AG09319 (cell line): ENCODE results near the gene SRD5A3.

Experiments
- DNase-seq: peaks from one replicate; pipeline ENCODE4 v3.0.0-alpha.2; 2010; ENCODE audit warnings: low read depth; ENCODE audit errors: extremely low read depth
- TF ChIP-seq, protein P1 (sequence below): IDR thresholded peaks from 2 replicates; pipeline ENCODE4 v1.5.1; 2011; ENCODE audit warnings: low read depth, mild to moderate bottlenecking, inconsistent platforms, low read length, moderate library complexity

SRD5A3 gene

GRCh38 chr4:55380576-55380975 is 34.5 kb downstream of the SRD5A3 start:
- TF ChIP-seq, protein P1, sequence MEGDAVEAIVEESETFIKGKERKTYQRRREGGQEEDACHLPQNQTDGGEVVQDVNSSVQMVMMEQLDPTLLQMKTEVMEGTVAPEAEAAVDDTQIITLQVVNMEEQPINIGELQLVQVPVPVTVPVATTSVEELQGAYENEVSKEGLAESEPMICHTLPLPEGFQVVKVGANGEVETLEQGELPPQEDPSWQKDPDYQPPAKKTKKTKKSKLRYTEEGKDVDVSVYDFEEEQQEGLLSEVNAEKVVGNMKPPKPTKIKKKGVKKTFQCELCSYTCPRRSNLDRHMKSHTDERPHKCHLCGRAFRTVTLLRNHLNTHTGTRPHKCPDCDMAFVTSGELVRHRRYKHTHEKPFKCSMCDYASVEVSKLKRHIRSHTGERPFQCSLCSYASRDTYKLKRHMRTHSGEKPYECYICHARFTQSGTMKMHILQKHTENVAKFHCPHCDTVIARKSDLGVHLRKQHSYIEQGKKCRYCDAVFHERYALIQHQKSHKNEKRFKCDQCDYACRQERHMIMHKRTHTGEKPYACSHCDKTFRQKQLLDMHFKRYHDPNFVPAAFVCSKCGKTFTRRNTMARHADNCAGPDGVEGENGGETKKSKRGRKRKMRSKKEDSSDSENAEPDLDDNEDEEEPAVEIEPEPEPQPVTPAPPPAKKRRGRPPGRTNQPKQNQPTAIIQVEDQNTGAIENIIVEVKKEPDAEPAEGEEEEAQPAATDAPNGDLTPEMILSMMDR = no peak
- no peak for DNase-seq

- DNase-seq = no peak
- TF ChIP-seq, protein P1 = no peak
Measured at GRCh38 chr4:55381502-55381901, 35.5 kb downstream of the SRD5A3 start.

GRCh38 chr4:55382488-55383003 is 36.5 kb downstream of the SRD5A3 start:
- TF ChIP-seq, protein P1 = no peak
- DNase-seq = no peak

GRCh38 chr4:55385201-55385649 is 39.2 kb downstream of the SRD5A3 start:
- TF ChIP-seq, protein P1 = no peak
- no peak for DNase-seq

GRCh38 chr4:55386073-55386472 is 40.0 kb downstream of the SRD5A3 start:
- TF ChIP-seq, protein P1 = no peak
- no peak for DNase-seq

GRCh38 chr4:55386840-55387239 is 40.8 kb downstream of the SRD5A3 start:
- DNase-seq = no peak

DNA sequence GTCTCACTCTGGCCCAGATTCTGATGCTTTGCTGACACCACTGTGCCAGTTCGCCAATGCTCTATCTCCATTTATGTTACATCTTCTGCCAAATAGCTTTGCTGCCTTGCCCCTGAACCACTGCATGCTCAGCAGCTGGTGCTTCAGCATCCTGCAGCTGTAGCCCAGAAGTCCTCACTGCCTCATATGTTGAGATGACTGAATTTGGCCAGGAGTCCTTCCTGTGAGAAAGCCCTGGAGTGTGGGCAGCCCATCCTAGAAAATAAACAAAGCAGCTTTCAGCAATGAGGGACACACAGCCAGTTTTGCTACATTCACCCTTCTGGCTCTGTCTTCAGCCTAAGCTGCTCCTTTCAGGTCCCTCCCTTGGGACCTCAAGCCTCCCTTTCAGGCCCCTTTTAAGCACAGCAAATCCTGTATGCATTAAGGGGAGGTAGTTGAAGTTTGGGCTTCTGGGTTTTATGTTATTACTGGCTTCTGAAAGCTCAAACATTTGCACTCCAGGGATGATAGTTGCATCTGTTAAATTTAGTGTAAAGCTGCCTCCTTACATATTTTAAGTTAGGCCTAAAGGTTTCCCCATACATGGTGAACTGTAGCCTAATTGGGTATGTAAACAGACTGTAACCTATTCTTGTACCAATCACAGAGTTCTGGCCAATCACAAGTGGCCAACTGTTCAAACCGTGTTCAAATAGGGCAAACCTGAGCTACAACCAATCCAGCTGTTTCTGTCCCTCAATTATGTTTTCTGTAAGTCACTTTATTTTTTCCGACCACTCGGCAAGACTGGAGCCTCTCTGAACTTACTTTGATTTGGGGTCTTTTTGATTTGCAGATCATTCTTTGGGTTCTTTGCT is 47.6 kb downstream of the SRD5A3 start:
- DNase-seq = no peak
- TF ChIP-seq, protein P1 = no peak

More at GRCh38 chr4:55386840-55387239, 40.8 kb downstream of the SRD5A3 start:
- TF ChIP-seq, protein P1 = no peak
